ENCODE data around the gene MAP3K21.

Gene MAP3K21

DNA sequence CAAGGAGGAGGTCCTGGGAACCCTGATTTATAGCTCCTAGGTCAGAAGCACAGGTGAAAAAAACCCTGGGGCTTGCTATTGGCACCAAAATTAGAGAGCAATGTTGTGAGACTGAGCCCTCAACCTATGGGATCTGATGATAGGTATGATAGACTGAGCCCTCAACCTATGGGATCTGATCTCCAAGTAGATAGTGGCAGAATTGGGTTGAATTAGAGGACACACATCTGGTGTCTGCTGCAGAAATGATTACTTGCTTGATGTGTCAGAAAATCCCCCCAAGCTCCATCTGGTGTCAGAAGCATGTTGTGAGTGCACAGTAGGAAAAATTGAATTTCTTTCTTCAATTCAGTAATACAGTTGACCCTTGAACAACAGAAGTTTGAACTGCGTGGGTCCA lies 62.4 kb downstream of the MAP3K21 start:
- Histone ChIP-seq H2AK5ac (ENCODE audit: low read length) (no peak overlapping the region), H3K4me3 (ENCODE audit: low read depth, low read length) (no peak overlapping the region), H3K79me1 (ENCODE audit: low read length) (no peaks in the 10 kb centered on the region), H3K79me2 (ENCODE audit: control insufficient read depth, insufficient read depth, low read length, poor library complexity) (no peaks in the 10 kb centered on the region), H2BK5ac (ENCODE audit: low read depth, low read length, poor library complexity) (no peak overlapping the region), H3K27ac (ENCODE audit: low read depth, low read length) (no peak overlapping the region), H3K9me3 (ENCODE audit: insufficient read depth, low read depth, low read length) (peaks cover 2% of the 10 kb centered on the region), H4K8ac (ENCODE audit: low read depth, low read length) (no peak overlapping the region), H2BK12ac (ENCODE audit: low read length) (no peak overlapping the region), H3K4me2 (ENCODE audit: low read length) (no peak overlapping the region), H3K36me3 (ENCODE audit: control insufficient read depth in 1 of 2, insufficient read depth in 2 of 2, low read length in 2 of 2) (no peaks in the 10 kb centered on the region), H3K9ac (ENCODE audit: low read length) (no peak overlapping the region), H4K91ac (ENCODE audit: low read depth, low read length) (no peak overlapping the region), H3K4ac (ENCODE audit: low read depth, low read length) (no peak overlapping the region), H3K23ac (ENCODE audit: low read length) (no peak overlapping the region), H4K12ac (ENCODE audit: low read depth, low read length) (no peak overlapping the region), H3K14ac (ENCODE audit: low read length) (no peak overlapping the region), H2BK120ac (ENCODE audit: insufficient read depth, low read length, poor library complexity) (no peak overlapping the region), H3K4me1 (ENCODE audit: control insufficient read depth in 1 of 2, insufficient read depth in 2 of 2, low read length in 2 of 2) (no peaks in the 10 kb centered on the region), H3K18ac (ENCODE audit: low read length) (no peak overlapping the region), H3K27me3 (ENCODE audit: insufficient read depth, low read length) (no peaks in the 10 kb centered on the region), H2AFZ (ENCODE audit: insufficient read depth, low read length, poor library complexity) (no peak overlapping the region)
- WGBS (ENCODE audit: extremely low coverage, insufficient coverage, insufficient read length), result no CpG with 5 or more reads among the region's 1 CpG
- DNase-seq, result no peak

DNA sequence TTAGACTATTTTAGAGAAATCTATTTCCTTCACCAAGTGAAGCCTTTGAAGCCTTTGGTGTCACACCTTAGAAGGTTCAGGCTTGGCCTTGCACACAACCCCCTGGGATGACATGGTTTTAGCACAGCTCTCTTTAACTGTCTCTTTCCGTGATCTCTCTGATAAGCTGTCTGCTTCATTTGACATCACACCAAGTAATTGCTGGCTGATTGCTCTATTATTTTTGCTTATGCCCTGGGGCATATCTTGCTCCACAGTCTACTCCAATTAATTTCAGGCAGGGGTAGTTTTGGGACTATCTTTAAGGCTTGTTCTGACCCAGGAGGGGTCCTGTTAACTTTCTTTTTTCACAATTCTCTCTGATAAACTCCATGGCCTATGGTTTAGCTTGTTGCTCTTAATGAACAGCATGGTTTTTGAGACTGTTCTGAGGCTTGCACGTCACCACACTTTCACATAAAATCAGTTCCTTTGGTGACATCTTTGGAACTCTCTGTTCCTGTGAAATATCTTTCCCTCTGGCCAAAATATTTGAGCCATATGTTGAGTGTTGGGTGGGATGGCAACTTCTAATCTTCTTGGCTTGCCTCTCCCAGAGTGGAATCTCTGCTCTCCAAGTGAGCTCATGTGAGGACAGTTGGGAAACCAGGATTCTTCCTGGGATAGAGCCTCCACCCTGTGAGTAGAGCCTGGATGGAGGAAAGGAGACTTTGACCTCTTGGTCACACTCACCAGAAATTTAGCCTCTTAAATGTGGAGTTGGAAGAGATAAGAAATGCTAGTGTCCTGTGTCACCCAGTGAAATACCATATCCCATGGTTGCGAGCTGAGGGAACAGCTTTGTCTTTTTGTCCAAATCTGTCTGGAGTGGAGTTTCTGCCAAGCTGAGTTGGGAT lies 63.6 kb downstream of the MAP3K21 start:
- H3K18ac ChIP-seq (ENCODE audit: low read length), result no peak overlapping the region
- no peaks in the 10 kb centered on the region for H3K36me3 ChIP-seq (ENCODE audit: control insufficient read depth in 1 of 2, insufficient read depth in 2 of 2, low read length in 2 of 2)
- H4K8ac ChIP-seq (ENCODE audit: low read depth, low read length), result no peak overlapping the region
- H3K9ac ChIP-seq (ENCODE audit: low read length), result no peak overlapping the region
- DNase-seq, result no peak
- H2AFZ ChIP-seq (ENCODE audit: insufficient read depth, low read length, poor library complexity), result no peak overlapping the region
- no peak overlapping the region for H4K12ac ChIP-seq (ENCODE audit: low read depth, low read length)
- no peak overlapping the region for H3K27ac ChIP-seq (ENCODE audit: low read depth, low read length)
- H3K9me3 ChIP-seq (ENCODE audit: insufficient read depth, low read depth, low read length), result peaks cover 2% of the 10 kb centered on the region
- H2AK5ac ChIP-seq (ENCODE audit: low read length), result no peak overlapping the region
- H4K91ac ChIP-seq (ENCODE audit: low read depth, low read length), result no peak overlapping the region
- no peak overlapping the region for H3K14ac ChIP-seq (ENCODE audit: low read length)
- H3K4me2 ChIP-seq (ENCODE audit: low read length), result no peak overlapping the region
- no peak overlapping the region for H3K4ac ChIP-seq (ENCODE audit: low read depth, low read length)
- no peaks in the 10 kb centered on the region for H3K4me1 ChIP-seq (ENCODE audit: control insufficient read depth in 1 of 2, insufficient read depth in 2 of 2, low read length in 2 of 2)
- H3K23ac ChIP-seq (ENCODE audit: low read length), result no peak overlapping the region
- no CpG with 5 or more reads among the region's 3 CpGs for WGBS (ENCODE audit: extremely low coverage, insufficient coverage, insufficient read length)
- H3K79me1 ChIP-seq (ENCODE audit: low read length), result no peaks in the 10 kb centered on the region
- no peak overlapping the region for H3K4me3 ChIP-seq (ENCODE audit: low read depth, low read length)
- no peak overlapping the region for H2BK5ac ChIP-seq (ENCODE audit: low read depth, low read length, poor library complexity)
- H3K27me3 ChIP-seq (ENCODE audit: insufficient read depth, low read length), result no peaks in the 10 kb centered on the region
- H2BK120ac ChIP-seq (ENCODE audit: insufficient read depth, low read length, poor library complexity), result no peak overlapping the region
- no peaks in the 10 kb centered on the region for H3K79me2 ChIP-seq (ENCODE audit: control insufficient read depth, insufficient read depth, low read length, poor library complexity)
- no peak overlapping the region for H2BK12ac ChIP-seq (ENCODE audit: low read length)

DNA sequence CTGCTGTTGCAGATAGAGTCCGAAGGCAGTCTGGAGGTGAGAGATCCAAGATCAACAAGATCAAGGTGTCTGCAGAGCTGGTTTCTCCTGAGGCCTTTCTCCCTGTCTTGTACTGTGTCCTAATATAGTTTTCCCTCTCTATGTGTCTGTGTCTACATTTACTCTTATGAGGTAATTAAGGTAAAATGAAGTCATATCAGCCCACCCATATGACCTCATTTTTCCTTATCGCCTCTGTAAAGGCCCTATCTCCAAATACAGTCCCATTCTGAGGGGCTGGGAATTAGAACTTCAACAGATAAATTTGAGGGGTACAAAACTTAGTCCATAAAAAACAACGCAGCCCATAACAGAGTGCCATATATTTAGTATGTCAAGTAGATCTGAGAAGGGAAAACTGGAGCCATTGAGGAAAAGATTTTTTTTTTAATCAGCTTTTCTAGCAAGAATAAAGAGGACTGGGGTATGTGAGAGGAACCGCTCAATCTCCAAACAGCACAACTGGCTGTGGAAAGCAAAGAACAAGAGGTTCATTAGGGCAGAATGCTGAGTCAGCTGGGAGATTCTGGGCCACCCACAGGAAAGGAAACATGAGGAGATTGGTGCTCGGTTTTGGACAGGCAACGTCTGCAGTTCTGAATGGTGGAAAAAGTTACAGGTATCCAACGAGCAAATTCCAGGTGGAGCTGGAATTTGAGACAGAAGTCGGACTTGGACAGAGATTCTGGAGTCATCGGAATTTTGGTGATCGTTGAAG lies 65.7 kb downstream of the MAP3K21 start:
- no peak overlapping the region for H3K27ac ChIP-seq (ENCODE audit: low read depth, low read length)
- no peaks in the 10 kb centered on the region for H3K4me1 ChIP-seq (ENCODE audit: control insufficient read depth in 1 of 2, insufficient read depth in 2 of 2, low read length in 2 of 2)
- H3K4ac ChIP-seq (ENCODE audit: low read depth, low read length), result no peak overlapping the region
- H3K79me2 ChIP-seq (ENCODE audit: control insufficient read depth, insufficient read depth, low read length, poor library complexity), result no peaks in the 10 kb centered on the region
- H3K9ac ChIP-seq (ENCODE audit: low read length), result no peak overlapping the region
- no peak overlapping the region for H4K8ac ChIP-seq (ENCODE audit: low read depth, low read length)
- H3K27me3 ChIP-seq (ENCODE audit: insufficient read depth, low read length), result no peaks in the 10 kb centered on the region
- no peak overlapping the region for H4K12ac ChIP-seq (ENCODE audit: low read depth, low read length)
- no peak overlapping the region for H2BK5ac ChIP-seq (ENCODE audit: low read depth, low read length, poor library complexity)
- WGBS (ENCODE audit: extremely low coverage, insufficient coverage, insufficient read length), result no CpG with 5 or more reads among the region's 10 CpGs
- H3K14ac ChIP-seq (ENCODE audit: low read length), result no peak overlapping the region
- no peak overlapping the region for H2BK12ac ChIP-seq (ENCODE audit: low read length)
- DNase-seq, result no peak
- H3K18ac ChIP-seq (ENCODE audit: low read length), result no peak overlapping the region
- no peak overlapping the region for H2AK5ac ChIP-seq (ENCODE audit: low read length)
- no peak overlapping the region for H3K4me3 ChIP-seq (ENCODE audit: low read depth, low read length)
- H3K23ac ChIP-seq (ENCODE audit: low read length), result no peak overlapping the region
- H3K79me1 ChIP-seq (ENCODE audit: low read length), result no peaks in the 10 kb centered on the region
- H2BK120ac ChIP-seq (ENCODE audit: insufficient read depth, low read length, poor library complexity), result no peak overlapping the region
- no peaks in the 10 kb centered on the region for H3K9me3 ChIP-seq (ENCODE audit: insufficient read depth, low read depth, low read length)
- no peaks in the 10 kb centered on the region for H3K36me3 ChIP-seq (ENCODE audit: control insufficient read depth in 1 of 2, insufficient read depth in 2 of 2, low read length in 2 of 2)
- no peak overlapping the region for H4K91ac ChIP-seq (ENCODE audit: low read depth, low read length)
- no peak overlapping the region for H3K4me2 ChIP-seq (ENCODE audit: low read length)
- H2AFZ ChIP-seq (ENCODE audit: insufficient read depth, low read length, poor library complexity), result no peak overlapping the region

DNA sequence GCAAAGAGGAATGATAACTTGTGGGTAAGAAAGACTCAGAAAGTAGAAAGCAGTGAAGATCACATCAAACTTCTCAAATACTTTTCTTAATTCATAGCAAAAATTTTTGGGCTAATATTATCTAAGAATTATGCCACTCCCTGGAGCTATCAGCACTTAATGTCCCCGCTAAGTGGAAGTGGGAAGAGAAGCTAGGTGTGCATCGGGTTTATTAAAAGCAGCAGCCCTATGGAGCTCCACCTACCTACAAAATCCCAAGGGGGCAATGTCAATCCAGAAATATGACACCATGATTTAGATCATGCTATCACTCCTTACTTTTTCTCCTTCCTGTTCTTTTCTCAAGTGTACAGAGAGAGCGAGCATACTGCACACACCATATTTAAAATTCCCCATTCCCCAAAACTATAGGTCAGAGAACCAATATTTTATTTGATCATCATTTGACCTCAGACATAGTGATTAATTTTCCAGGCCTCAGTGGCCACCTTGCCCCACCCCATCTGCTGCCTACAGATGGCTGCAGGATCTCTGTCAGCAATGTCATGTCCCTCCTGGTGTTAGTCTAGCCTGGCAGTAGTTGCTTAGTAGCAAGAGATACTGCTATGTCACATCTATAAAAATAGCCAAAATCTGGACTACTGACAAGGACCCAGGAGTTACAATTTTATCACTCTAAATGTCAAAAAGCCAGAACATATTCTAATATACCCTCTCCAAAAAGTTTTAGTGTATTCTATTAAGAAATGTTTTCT lies 66.6 kb downstream of the MAP3K21 start:
- Histone ChIP-seq H3K23ac (ENCODE audit: low read length) (no peak overlapping the region), H2BK12ac (ENCODE audit: low read length) (no peak overlapping the region), H3K79me1 (ENCODE audit: low read length) (no peaks in the 10 kb centered on the region), H3K4ac (ENCODE audit: low read depth, low read length) (no peak overlapping the region), H2BK120ac (ENCODE audit: insufficient read depth, low read length, poor library complexity) (no peak overlapping the region), H3K36me3 (ENCODE audit: control insufficient read depth in 1 of 2, insufficient read depth in 2 of 2, low read length in 2 of 2) (no peaks in the 10 kb centered on the region), H3K4me2 (ENCODE audit: low read length) (no peak overlapping the region), H3K4me3 (ENCODE audit: low read depth, low read length) (no peak overlapping the region), H3K4me1 (ENCODE audit: control insufficient read depth in 1 of 2, insufficient read depth in 2 of 2, low read length in 2 of 2) (no peaks in the 10 kb centered on the region), H2AK5ac (ENCODE audit: low read length) (no peak overlapping the region), H2AFZ (ENCODE audit: insufficient read depth, low read length, poor library complexity) (no peak overlapping the region), H3K27me3 (ENCODE audit: insufficient read depth, low read length) (no peaks in the 10 kb centered on the region), H3K14ac (ENCODE audit: low read length) (no peak overlapping the region), H4K8ac (ENCODE audit: low read depth, low read length) (no peak overlapping the region), H3K18ac (ENCODE audit: low read length) (no peak overlapping the region), H3K79me2 (ENCODE audit: control insufficient read depth, insufficient read depth, low read length, poor library complexity) (no peaks in the 10 kb centered on the region), H4K12ac (ENCODE audit: low read depth, low read length) (no peak overlapping the region), H3K9ac (ENCODE audit: low read length) (no peak overlapping the region), H3K9me3 (ENCODE audit: insufficient read depth, low read depth, low read length) (no peaks in the 10 kb centered on the region), H3K27ac (ENCODE audit: low read depth, low read length) (no peak overlapping the region), H4K91ac (ENCODE audit: low read depth, low read length) (no peak overlapping the region), H2BK5ac (ENCODE audit: low read depth, low read length, poor library complexity) (no peak overlapping the region)
- DNase-seq, result no peak
- no CpG with 5 or more reads among the region's 3 CpGs for WGBS (ENCODE audit: extremely low coverage, insufficient coverage, insufficient read length)
